GM23338 (cell line): ENCODE data around the gene MON2. TPM values are rescaled to one million over a fixed set of nuclear protein-coding genes. Genes with fewer than 3 reads are reported as not detected.

ENCODE experiments used
- ATAC-seq: fragments of 200-7000 bp; cut with Tn5 transposase; 3 replicates; pipeline ENCODE4 v1.9.1; 2020
- DNase-seq: peaks from one replicate; pipeline ENCODE4 v3.0.0-alpha.2; 2015; ENCODE audit warnings: low spot score
- H2AFZ ChIP-seq: fragments of 200-600 bp; sonication (generic); 2 replicates; pipeline ENCODE4 v1.8.0; 2016; ENCODE audit warnings: antibody characterized with exemption, mild to moderate bottlenecking, moderate library complexity
- H3F3A ChIP-seq: fragments of 200-600 bp; sonication (generic); replicated peaks from 2 replicates; pipeline ENCODE4 v1.8.0; 2017; ENCODE audit warnings: antibody characterized with exemption, mixed run types, low read depth
- H3K27ac ChIP-seq: fragments of 200-600 bp; sonication (generic); 2 replicates; pipeline ENCODE4 v1.6.1; 2016; ENCODE audit warnings: low read depth
- H3K27me3 ChIP-seq: fragments of 200-600 bp; sonication (generic); 2 replicates; pipeline ENCODE4 v1.8.0; 2016; ENCODE audit warnings: mild to moderate bottlenecking, mixed run types, moderate library complexity; ENCODE audit not compliant: insufficient read depth
- H3K36me3 ChIP-seq: fragments of 200-600 bp; sonication (generic); 2 replicates; pipeline ENCODE4 v1.8.0; 2016; ENCODE audit warnings: mild to moderate bottlenecking; ENCODE audit not compliant: insufficient read depth
- H3K4me1 ChIP-seq: fragments of 200-600 bp; sonication (generic); 2 replicates; pipeline ENCODE4 v1.8.0; 2016; ENCODE audit warnings: mild to moderate bottlenecking, moderate library complexity; ENCODE audit not compliant: insufficient read depth
- H3K4me2 ChIP-seq: fragments of 200-600 bp; sonication (generic); 2 replicates; pipeline ENCODE4 v1.7.1; 2017; ENCODE audit warnings: mixed run types
- H3K4me3 ChIP-seq: fragments of 200-600 bp; sonication (generic); 2 replicates; pipeline ENCODE4 v1.6.1; 2016; ENCODE audit warnings: mixed run types
- H3K79me2 ChIP-seq: fragments of 200-600 bp; sonication (generic); replicated peaks from 2 replicates; pipeline ENCODE4 v1.8.0; 2017; ENCODE audit warnings: mild to moderate bottlenecking; ENCODE audit not compliant: insufficient read depth
- H3K9me2 ChIP-seq: fragments of 200-600 bp; sonication (generic); 2 replicates; pipeline ENCODE4 v1.8.0; 2017; ENCODE audit not compliant: insufficient read depth
- H4K20me1 ChIP-seq: fragments of 200-600 bp; sonication (generic); replicated peaks from 2 replicates; pipeline ENCODE4 v1.8.0; 2017; ENCODE audit warnings: mild to moderate bottlenecking; ENCODE audit not compliant: insufficient read depth
- H3K27ac Mint-ChIP-seq: 2 replicates; pipeline ENCODE4 v1.8.0; 2020; ENCODE audit warnings: inconsistent platforms, mild to moderate bottlenecking, moderate library complexity, mixed read lengths
- H3K27me3 Mint-ChIP-seq: 3 replicates; pipeline ENCODE4 v1.8.0; 2022; ENCODE audit warnings: low read depth, mild to moderate bottlenecking, moderate library complexity, mixed read lengths, inconsistent platforms; ENCODE audit not compliant: insufficient read depth, poor library complexity
- H3K36me3 Mint-ChIP-seq: 3 replicates; pipeline ENCODE4 v1.8.0; 2021; ENCODE audit warnings: low read depth, mild to moderate bottlenecking, inconsistent platforms, moderate library complexity, mixed read lengths
- H3K4me1 Mint-ChIP-seq: 3 replicates; pipeline ENCODE4 v1.8.0; 2020; ENCODE audit warnings: mild to moderate bottlenecking, inconsistent platforms, mixed read lengths
- H3K4me3 Mint-ChIP-seq: 3 replicates; pipeline ENCODE4 v1.8.0; 2021; ENCODE audit warnings: moderate library complexity, mild to moderate bottlenecking, inconsistent platforms, mixed read lengths
- H3K9me3 Mint-ChIP-seq: 3 replicates; pipeline ENCODE4 v1.8.0; 2020; ENCODE audit warnings: moderate library complexity, mild to moderate bottlenecking, inconsistent platforms, mixed read lengths
- CREB1 ChIP-seq: fragments of 250-450 bp; sonication (Bioruptor Pico); IDR thresholded peaks from 2 replicates; pipeline ENCODE4 v1.5.0; 2020; ENCODE audit warnings: low read depth, mild to moderate bottlenecking, moderate library complexity
- CTCF ChIP-seq, 2 experiments: fragments of 200-600 bp in 1 of 2; sonication (generic) in 1 of 2; conservative IDR thresholded peaks; 2 replicates each; pipeline versions ENCODE4 v1.5.1 to v1.6.1; 2016 to 2017; ENCODE audit warnings: antibody characterized with exemption in 2 of 2, low read depth in 2 of 2, mild to moderate bottlenecking in 2 of 2, moderate library complexity in 1 of 2
- ETS1 ChIP-seq: IDR thresholded peaks from 2 replicates; pipeline ENCODE4 v1.6.1; 2016; ENCODE audit warnings: antibody characterized with exemption
- EZH2 ChIP-seq: fragments of 200-600 bp; sonication (generic); IDR thresholded peaks from one replicate; pipeline ENCODE4 v1.8.0; 2017; ENCODE audit warnings: antibody characterized with exemption, mild to moderate bottlenecking, low read depth; ENCODE audit not compliant: unreplicated experiment
- EZH2phosphoT487 ChIP-seq: fragments of 200-600 bp; sonication (generic); IDR thresholded peaks from one replicate; pipeline ENCODE4 v1.8.1; 2018; ENCODE audit warnings: antibody characterized with exemption; ENCODE audit not compliant: unreplicated experiment
- JUNB ChIP-seq: IDR thresholded peaks from one replicate; pipeline ENCODE4 v1.6.1; 2016; ENCODE audit warnings: antibody characterized with exemption; ENCODE audit not compliant: unreplicated experiment
- NANOG ChIP-seq: IDR thresholded peaks from 2 replicates; pipeline ENCODE4 v1.6.1; 2016; ENCODE audit warnings: antibody characterized with exemption, borderline replicate concordance
- POLR2AphosphoS5 ChIP-seq: IDR thresholded peaks from 2 replicates; pipeline ENCODE4 v1.6.1; 2016; ENCODE audit warnings: antibody characterized with exemption, low read depth
- REST ChIP-seq: IDR thresholded peaks from one replicate; pipeline ENCODE4 v1.6.1; 2018; ENCODE audit warnings: antibody characterized with exemption; ENCODE audit not compliant: unreplicated experiment
- STAT1 ChIP-seq: IDR thresholded peaks from one replicate; pipeline ENCODE4 v1.6.1; 2016; ENCODE audit warnings: antibody characterized with exemption; ENCODE audit not compliant: unreplicated experiment
- ZNF114 ChIP-seq: fragments of 250-450 bp; sonication (Bioruptor Pico); IDR thresholded peaks from 2 replicates; pipeline ENCODE4 v1.5.0; 2020; ENCODE audit warnings: mild to moderate bottlenecking, moderate library complexity
- ZNF331 ChIP-seq: fragments of 250-450 bp; sonication (Bioruptor Pico); IDR thresholded peaks from 2 replicates; pipeline ENCODE4 v1.5.0; 2020; ENCODE audit warnings: low read depth, mild to moderate bottlenecking, moderate library complexity
- ZNF462 ChIP-seq: fragments of 250-450 bp; sonication (Bioruptor Pico); IDR thresholded peaks from 2 replicates; pipeline ENCODE4 v1.5.0; 2020; ENCODE audit warnings: mild to moderate bottlenecking, moderate library complexity
- polyA plus RNA-seq: library from polyadenylated mRNA; unstranded; fragments of >200 nt; fragmentation: Nextera tagmentation; extraction: Ambion mirVana; gene quantifications from 2 replicates; pipeline ENCODE4 v1.2.1, GENCODE V29; 2016
- total RNA-seq: library from RNA; depleted of rRNA; stranded (reverse); fragments of >200 nt; shearing (Covaris generic); gene quantifications from 2 replicates; pipeline ENCODE4 v1.2.3, GENCODE V29; 2014

MON2 gene
- total and polyA plus RNA-seq, 2 experiments from 2014 or later, result 11.0 to 27.3 TPM

- Histone ChIP-seq H3K79me2 (no peaks in the 10 kb centered on the region), H3K4me2 (no peak overlapping the region), H2AFZ (no peak overlapping the region), H3K27ac (no peak overlapping the region), H3F3A (no peaks in the 10 kb centered on the region), H3K4me3 (no peak overlapping the region), H3K27me3 (no peaks in the 10 kb centered on the region), H3K36me3 (no peaks in the 10 kb centered on the region), H3K4me1 (no peaks in the 10 kb centered on the region; the same call in 1 of the 2 replicates), H3K9me2 (no peaks in the 10 kb centered on the region), H4K20me1 (no peaks in the 10 kb centered on the region)
- no peaks in the 10 kb centered on the region for H3K27me3 Mint-ChIP-seq
- no peaks in the 10 kb centered on the region; the same call in 2 of the 3 replicates for H3K36me3 Mint-ChIP-seq
- H3K27ac Mint-ChIP-seq, result no peak overlapping the region
- H3K9me3 Mint-ChIP-seq, result no peaks in the 10 kb centered on the region
- no peak for DNase-seq
- no peaks in the 10 kb centered on the region; the same call in 2 of the 3 replicates for H3K4me1 Mint-ChIP-seq
- TF ChIP-seq JUNB, result no peak
- no peak for TF ChIP-seq ZNF114 (CRISPR knock-in tag)
- no peak for TF ChIP-seq CTCF (conservative IDR thresholded peaks at IDR 0.05; ENCODE audit: low read depth in 2 of 2)
- TF ChIP-seq CREB1 (CRISPR knock-in tag), result no peak
- TF ChIP-seq ZNF462, result no peak
- TF ChIP-seq REST, result no peak
- no peak for TF ChIP-seq EZH2
- no peak for TF ChIP-seq ETS1
- no peak for TF ChIP-seq EZH2phosphoT487
- TF ChIP-seq ZNF331 (CRISPR knock-in tag), result no peak
- TF ChIP-seq STAT1, result no peak
- no peak for TF ChIP-seq NANOG
- TF ChIP-seq POLR2AphosphoS5, result no peak
- no peak for ATAC-seq
- H3K4me3 Mint-ChIP-seq, result no peak overlapping the region
Measured at GRCh38 chr12:62578726-62579125, 112.1 kb downstream of the MON2 start.
